ENCODE data around the gene KLC4.

The KLC4 gene

GRCh38 chr6:43013097-43013842 is 46.2 kb upstream of the KLC4 start:
- H3K4me2 ChIP-seq (ENCODE audit: insufficient read depth, low read length) = peak overlapping the region; percentile 99
- peak overlapping the region; percentile 95 for H2AFZ ChIP-seq (ENCODE audit: low read depth, low read length)
- H3K27ac ChIP-seq (ENCODE audit: low read length) = peak overlapping the region; percentile 86
- ATAC-seq (ENCODE audit: insufficient read depth, low read depth) (peak; percentile 0; the same call in 1 of the 3 replicates), DNase-seq (no peak)
- H3K27me3 ChIP-seq (ENCODE audit: insufficient read depth, low read length, poor library complexity) = no peaks in the 10 kb centered on the region
- H3K9me3 ChIP-seq (ENCODE audit: insufficient read depth, low read length, severe bottlenecking) = no peaks in the 10 kb centered on the region
- H3K36me3 ChIP-seq (ENCODE audit: insufficient read depth, low read length) = peaks cover 72% of the 10 kb centered on the region
- H4K20me1 ChIP-seq (ENCODE audit: insufficient read depth, low read length) = peaks cover 27% of the 10 kb centered on the region; the same call in 1 of the 2 replicates
- H3K4me3 ChIP-seq (ENCODE audit: low read depth in 1 of 2, low read length in 2 of 2) = peak overlapping the region; percentile 91 to 94
- H3K9ac ChIP-seq (ENCODE audit: low read depth, low read length) = peak overlapping the region; percentile 90
- no peak for TF ChIP-seq CTCF (IDR thresholded peaks at IDR 0.05; ENCODE audit: borderline replicate concordance, extremely low read depth, low read length, poor library complexity, severe bottlenecking)
- TF ChIP-seq EZH2 (IDR thresholded peaks at IDR 0.05; ENCODE audit: borderline replicate concordance, low read depth, low read length, severe bottlenecking) = no peak
- peaks cover 70% of the 10 kb centered on the region for H3K79me2 ChIP-seq (ENCODE audit: insufficient read depth, low read length)
- H3K4me1 ChIP-seq (ENCODE audit: insufficient read depth, low read length) = peaks cover 62% of the 10 kb centered on the region

GRCh38 chr6:43013843-43014433 is 45.5 kb upstream of the KLC4 start, which contains the start of the genes KLHDC3 and MEA1:
TSS of gene KLHDC3 (plus strand) at chr6:43014249. CDS start at chr6:43017193, 2,944 bp downstream.
TSS of gene MEA1 (minus strand) at chr6:43013946. CDS start at chr6:43013813, 133 bp downstream.
- H3K4me1 ChIP-seq (ENCODE audit: insufficient read depth, low read length) = peaks cover 62% of the 10 kb centered on the region
- H3K36me3 ChIP-seq (ENCODE audit: insufficient read depth, low read length) = peaks cover 72% of the 10 kb centered on the region
- peaks cover 27% of the 10 kb centered on the region; the same call in 1 of the 2 replicates for H4K20me1 ChIP-seq (ENCODE audit: insufficient read depth, low read length)
- peak within 1 kb of the TSS; percentile 95 for H2AFZ ChIP-seq (ENCODE audit: low read depth, low read length)
- H3K79me2 ChIP-seq (ENCODE audit: insufficient read depth, low read length) = peaks cover 69% of the 10 kb centered on the region
- no peaks in the 10 kb centered on the region for H3K27me3 ChIP-seq (ENCODE audit: insufficient read depth, low read length, poor library complexity)
- ATAC-seq (ENCODE audit: insufficient read depth, low read depth) = peak; percentile 88
- peak within 1 kb of the TSS; percentile 90 for H3K9ac ChIP-seq (ENCODE audit: low read depth, low read length)
- peak within 1 kb of the TSS; percentile 99 for H3K4me2 ChIP-seq (ENCODE audit: insufficient read depth, low read length)
- H3K4me3 ChIP-seq (ENCODE audit: low read depth in 1 of 2, low read length in 2 of 2) = peak within 1 kb of the TSS; percentile 91 to 94
- no peaks in the 10 kb centered on the region for H3K9me3 ChIP-seq (ENCODE audit: insufficient read depth, low read length, severe bottlenecking)
- TF ChIP-seq EZH2 (IDR thresholded peaks at IDR 0.05; ENCODE audit: borderline replicate concordance, low read depth, low read length, severe bottlenecking) = no peak
- TF ChIP-seq CTCF (IDR thresholded peaks at IDR 0.05; ENCODE audit: borderline replicate concordance, extremely low read depth, low read length, poor library complexity, severe bottlenecking) = no peak
- peak within 1 kb of the TSS; percentile 88 for H3K27ac ChIP-seq (ENCODE audit: low read length)
- peak; percentile 100 for DNase-seq

DNA sequence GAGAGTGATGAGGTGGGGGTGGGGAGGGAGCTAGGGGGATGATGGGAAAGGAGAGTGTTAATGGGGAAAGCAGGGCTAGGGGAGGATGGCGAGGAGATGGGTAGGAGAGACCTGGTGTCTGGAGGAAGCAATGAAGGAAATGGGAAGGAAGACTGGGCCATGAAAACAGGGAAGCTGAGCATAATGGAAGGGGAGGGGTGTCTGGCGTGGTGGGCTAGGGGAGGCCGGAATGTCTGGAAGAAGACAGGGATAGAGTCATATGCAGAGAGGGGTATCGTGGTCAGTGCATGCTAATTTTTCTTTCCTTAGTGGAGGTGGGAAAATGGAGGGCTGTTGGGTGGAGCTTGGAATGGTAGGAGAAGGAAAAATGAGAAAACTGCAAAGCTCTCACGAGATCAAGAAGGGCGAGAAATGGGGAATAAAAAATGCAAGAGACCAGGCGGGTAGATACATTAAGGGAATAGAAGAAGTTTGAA is 45.0 kb upstream of the KLC4 start:
- H3K36me3 ChIP-seq (ENCODE audit: insufficient read depth, low read length) = peaks cover 72% of the 10 kb centered on the region
- H3K27me3 ChIP-seq (ENCODE audit: insufficient read depth, low read length, poor library complexity) = no peaks in the 10 kb centered on the region
- H4K20me1 ChIP-seq (ENCODE audit: insufficient read depth, low read length) = peaks cover 27% of the 10 kb centered on the region; the same call in 1 of the 2 replicates
- peak overlapping the region; percentile 90 for H3K4me2 ChIP-seq (ENCODE audit: insufficient read depth, low read length)
- peak overlapping the region; percentile 75 for H3K9ac ChIP-seq (ENCODE audit: low read depth, low read length)
- ATAC-seq (ENCODE audit: insufficient read depth, low read depth) (no peak), DNase-seq (no peak)
- H3K4me3 ChIP-seq (ENCODE audit: low read depth in 1 of 2, low read length in 2 of 2) = peak overlapping the region; percentile 74 to 91
- no peak for TF ChIP-seq CTCF (IDR thresholded peaks at IDR 0.05; ENCODE audit: borderline replicate concordance, extremely low read depth, low read length, poor library complexity, severe bottlenecking)
- no peak for TF ChIP-seq EZH2 (IDR thresholded peaks at IDR 0.05; ENCODE audit: borderline replicate concordance, low read depth, low read length, severe bottlenecking)
- H3K27ac ChIP-seq (ENCODE audit: low read length) = peak overlapping the region; percentile 88
- no peaks in the 10 kb centered on the region for H3K9me3 ChIP-seq (ENCODE audit: insufficient read depth, low read length, severe bottlenecking)
- H3K79me2 ChIP-seq (ENCODE audit: insufficient read depth, low read length) = peaks cover 69% of the 10 kb centered on the region
- peak overlapping the region; percentile 76 for H2AFZ ChIP-seq (ENCODE audit: low read depth, low read length)
- H3K4me1 ChIP-seq (ENCODE audit: insufficient read depth, low read length) = peaks cover 64% of the 10 kb centered on the region
